GM19468 (cell line): ENCODE results near the gene ISG20L2.

ENCODE experiments used
- ATAC-seq: cut with Tn5 transposase; IDR thresholded peaks from one replicate; pipeline ENCODE4 v1.9.1; 2021; ENCODE audit warnings: mild to moderate bottlenecking, moderate library complexity, moderate number of reproducible peaks; ENCODE audit not compliant: unreplicated experiment; ENCODE audit errors: extremely low read depth

The ISG20L2 gene

GRCh38 chr1:156742801-156743200 is 14.2 kb upstream of the ISG20L2 start:
- ATAC-seq: no peak

DNA sequence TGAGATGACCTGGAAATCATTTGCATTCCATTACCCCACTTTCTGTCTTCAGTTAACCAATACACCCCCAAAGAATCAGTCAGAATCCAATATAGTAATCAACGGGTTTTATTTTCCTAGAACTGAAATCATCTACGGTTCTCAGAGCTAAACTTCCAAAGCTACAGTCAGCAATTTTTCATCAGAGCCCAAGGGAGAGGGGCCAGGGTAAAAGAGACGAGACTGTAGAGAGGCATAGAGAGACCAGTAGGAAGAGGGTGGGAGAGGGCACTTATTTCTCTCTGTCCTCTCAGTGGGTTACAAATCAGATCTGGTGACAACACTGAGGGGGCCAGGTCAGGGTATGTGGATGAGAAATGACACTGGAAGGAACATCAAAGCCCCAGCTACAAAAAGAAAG is 13.5 kb upstream of the ISG20L2 start:
- ATAC-seq: no peak

- ATAC-seq: no peak
Observed at GRCh38 chr1:156741481-156741983, 13.0 kb upstream of the ISG20L2 start.

- peak; percentile 62 for ATAC-seq
Observed at GRCh38 chr1:156740741-156741480, 12.3 kb upstream of the ISG20L2 start, which contains the start of gene MRPL24. Gene MRPL24 (minus strand): TSS chr1:156741088. CDS start chr1:156738704, 2,384 bp downstream.

- no peak for ATAC-seq
Observed at GRCh38 chr1:156740237-156740740, 11.7 kb upstream of the ISG20L2 start.

GRCh38 chr1:156738916-156739315 is 10.3 kb upstream of the ISG20L2 start:
- ATAC-seq: no peak

GRCh38 chr1:156738407-156738806 is 9.8 kb upstream of the ISG20L2 start:
- no peak for ATAC-seq

- no peak for ATAC-seq
Observed at GRCh38 chr1:156733989-156734584, 5.5 kb upstream of the ISG20L2 start.

GRCh38 chr1:156727926-156728598 is 504 bp downstream of the ISG20L2 start, which contains the start of gene METTL25B:
Gene METTL25B (plus strand): TSS chr1:156728469. CDS start chr1:156729105, 636 bp downstream.
- peak; percentile 39 for ATAC-seq

DNA sequence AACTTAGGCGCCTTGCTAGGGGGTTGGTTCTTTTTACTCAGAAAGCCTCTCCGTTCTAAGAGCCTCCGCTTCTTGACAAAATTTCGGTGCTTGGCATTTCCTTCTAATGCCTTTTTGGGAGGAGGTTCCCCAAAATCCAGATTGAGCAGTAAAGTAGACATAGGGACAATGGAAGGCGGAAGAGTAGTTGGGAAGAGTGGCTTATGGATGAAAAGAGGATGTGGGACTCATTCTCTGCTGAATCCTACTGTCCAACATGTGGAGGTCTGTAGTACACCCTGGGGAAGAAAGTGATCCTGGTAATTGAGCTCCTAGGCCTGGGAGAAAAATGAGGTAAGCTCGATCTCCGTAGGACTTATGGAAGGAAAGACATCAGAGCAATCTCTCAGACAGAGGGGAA is 1.1 kb downstream of the ISG20L2 start:
- ATAC-seq: no peak

DNA sequence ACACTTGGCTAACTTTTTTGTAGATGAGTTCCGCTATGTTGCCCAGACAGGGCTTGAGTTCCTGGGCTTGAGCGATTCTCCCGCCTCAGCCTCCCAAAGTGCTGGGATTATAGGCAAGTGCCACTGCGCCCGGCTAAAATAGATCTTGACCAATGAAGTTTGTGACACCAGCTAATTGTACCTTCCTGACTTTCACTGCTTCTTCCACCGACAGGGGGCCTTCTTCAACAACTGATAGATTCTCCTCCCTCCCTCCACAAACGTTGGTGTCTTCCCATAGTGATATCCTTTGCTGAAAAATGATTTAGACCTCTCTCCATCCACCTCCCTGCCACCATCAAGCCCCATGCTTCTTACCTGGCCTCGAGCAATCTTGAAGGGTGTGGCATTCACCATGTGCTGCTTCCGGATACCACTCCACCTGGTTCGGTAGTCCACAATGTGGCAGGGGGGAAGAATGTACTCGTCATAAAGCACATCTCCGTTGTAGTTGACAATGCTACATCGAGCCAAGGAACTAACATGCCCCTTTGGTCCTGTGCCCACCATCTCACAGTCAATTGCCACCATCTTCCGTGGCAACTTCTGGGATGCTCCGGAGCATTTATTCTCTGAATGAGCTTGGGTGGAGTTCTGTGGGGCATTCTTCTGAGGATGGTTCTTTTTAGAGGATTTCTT is 1.9 kb downstream of the ISG20L2 start:
- ATAC-seq: no peak

DNA sequence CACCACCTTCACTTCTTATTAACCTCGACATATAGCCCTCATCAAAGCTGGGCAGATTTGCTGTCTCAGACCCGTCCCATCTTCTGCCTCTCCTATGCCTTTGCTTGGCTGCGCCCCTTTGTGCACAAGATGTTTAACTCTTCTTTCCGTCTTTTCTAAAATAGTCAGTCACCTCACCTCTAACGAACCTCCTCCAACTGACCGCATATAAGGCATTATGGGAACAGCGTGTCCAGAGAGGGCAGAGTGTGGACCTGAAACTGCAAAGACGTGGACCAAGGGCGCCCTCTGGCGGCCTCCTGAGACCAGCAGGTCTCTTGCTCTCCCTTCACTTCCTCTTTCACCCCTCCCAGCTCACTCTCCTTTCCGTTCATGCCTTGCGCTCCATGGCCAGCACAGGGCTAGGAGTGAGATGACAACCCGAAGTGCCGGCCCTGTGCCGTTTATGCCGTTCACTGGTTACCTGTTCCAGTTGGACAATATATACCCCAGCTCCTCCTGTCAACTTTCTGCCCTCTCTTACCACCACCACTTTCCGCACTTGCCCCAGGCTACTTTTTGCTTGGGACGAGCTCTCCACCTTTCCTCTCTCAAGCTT is 2.8 kb downstream of the ISG20L2 start:
- ATAC-seq: no peak

DNA sequence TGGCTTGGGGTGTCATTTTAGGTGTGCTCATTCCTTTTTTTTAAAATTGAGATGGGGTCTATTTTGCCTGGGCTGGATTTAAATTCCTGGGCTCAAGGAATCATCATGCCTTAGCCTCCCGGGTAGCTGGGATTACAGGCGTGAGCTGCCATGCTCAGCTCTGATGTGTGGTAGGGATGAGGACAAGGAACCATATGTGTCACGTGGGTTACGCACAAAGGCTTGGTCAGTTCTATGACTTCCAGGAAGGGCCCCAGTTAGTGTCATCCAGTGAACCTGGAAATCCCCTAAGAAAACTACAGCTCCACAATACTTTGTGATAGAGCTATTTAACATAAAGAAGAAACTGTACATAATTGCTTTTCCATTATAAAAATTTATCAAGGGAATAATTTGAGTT is 7.0 kb downstream of the ISG20L2 start:
- no peak for ATAC-seq

DNA sequence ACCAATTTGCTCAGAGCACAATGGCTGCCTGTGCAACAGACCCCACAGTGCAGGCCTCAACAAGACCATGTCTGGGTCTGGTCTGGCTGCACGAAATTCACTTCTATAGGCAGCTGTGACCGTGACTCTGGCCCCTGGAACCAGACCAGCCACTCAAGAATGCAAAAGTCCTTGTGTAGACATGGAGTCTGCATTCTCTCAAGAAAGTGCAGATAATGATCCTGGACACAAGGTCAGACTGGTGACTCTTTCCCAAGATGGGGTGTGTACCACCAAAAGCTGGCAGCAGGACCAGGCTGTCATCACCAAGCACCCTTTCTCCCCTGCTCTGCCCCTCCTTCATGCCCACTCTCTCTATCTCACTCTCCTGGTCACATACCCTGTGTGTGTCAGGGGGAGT is 7.4 kb downstream of the ISG20L2 start:
- ATAC-seq: no peak

GRCh38 chr1:156717351-156717750 is 11.2 kb downstream of the ISG20L2 start:
- ATAC-seq: no peak

- ATAC-seq: no peak
Observed at GRCh38 chr1:156714830-156715229, 13.7 kb downstream of the ISG20L2 start.

GRCh38 chr1:156712626-156713025 is 15.9 kb downstream of the ISG20L2 start:
- ATAC-seq: no peak

GRCh38 chr1:156711011-156711817 is 17.4 kb downstream of the ISG20L2 start:
- no peak for ATAC-seq
